ENCODE data around the gene OR52D1. TPM values are rescaled to one million over a fixed set of nuclear protein-coding genes. Genes with fewer than 3 reads are reported as not detected.

Gene OR52D1
- total RNA-seq, 1 experiment from 2014 or later: not detected

GRCh38 chr11:5504403-5504921 lies 16.0 kb downstream of the OR52D1 start:
- no peaks in the 10 kb centered on the region for H3K36me3 ChIP-seq (ENCODE audit: control insufficient read depth, insufficient read depth, low read length)
- H3K4me3 Mint-ChIP-seq (ENCODE audit: unreplicated experiment): no peak overlapping the region
- no peaks in the 10 kb centered on the region; the same call in 1 of the 2 replicates for H3K9me3 ChIP-seq
- BruUV-seq (replicated peaks): no TSS peak
- H3K9me3 Mint-ChIP-seq (ENCODE audit: unreplicated experiment): no peaks in the 10 kb centered on the region
- TF ChIP-seq, protein P1, sequence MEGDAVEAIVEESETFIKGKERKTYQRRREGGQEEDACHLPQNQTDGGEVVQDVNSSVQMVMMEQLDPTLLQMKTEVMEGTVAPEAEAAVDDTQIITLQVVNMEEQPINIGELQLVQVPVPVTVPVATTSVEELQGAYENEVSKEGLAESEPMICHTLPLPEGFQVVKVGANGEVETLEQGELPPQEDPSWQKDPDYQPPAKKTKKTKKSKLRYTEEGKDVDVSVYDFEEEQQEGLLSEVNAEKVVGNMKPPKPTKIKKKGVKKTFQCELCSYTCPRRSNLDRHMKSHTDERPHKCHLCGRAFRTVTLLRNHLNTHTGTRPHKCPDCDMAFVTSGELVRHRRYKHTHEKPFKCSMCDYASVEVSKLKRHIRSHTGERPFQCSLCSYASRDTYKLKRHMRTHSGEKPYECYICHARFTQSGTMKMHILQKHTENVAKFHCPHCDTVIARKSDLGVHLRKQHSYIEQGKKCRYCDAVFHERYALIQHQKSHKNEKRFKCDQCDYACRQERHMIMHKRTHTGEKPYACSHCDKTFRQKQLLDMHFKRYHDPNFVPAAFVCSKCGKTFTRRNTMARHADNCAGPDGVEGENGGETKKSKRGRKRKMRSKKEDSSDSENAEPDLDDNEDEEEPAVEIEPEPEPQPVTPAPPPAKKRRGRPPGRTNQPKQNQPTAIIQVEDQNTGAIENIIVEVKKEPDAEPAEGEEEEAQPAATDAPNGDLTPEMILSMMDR (IDR thresholded peaks at IDR 0.05; ENCODE audit: insufficient read depth in 1 of 2, low read depth in 1 of 2, low read length in 1 of 2, severe bottlenecking in 1 of 2, unreplicated experiment in 1 of 2): no peak
- ChIA-PET CTCF (no interaction called here), POLR2A (no interaction called here)
- no peak for DNase-seq
- no peaks in the 10 kb centered on the region for H3K36me3 Mint-ChIP-seq (ENCODE audit: insufficient read depth, unreplicated experiment)
- peaks cover 15% of the 10 kb centered on the region for H3K27me3 Mint-ChIP-seq (ENCODE audit: insufficient read depth, unreplicated experiment)
- H3K4me1 Mint-ChIP-seq (ENCODE audit: low read depth, unreplicated experiment): no peaks in the 10 kb centered on the region
- no peak overlapping the region for H3K4me3 ChIP-seq (ENCODE audit: low read depth, low read length)
- intact Hi-C loops (cut with micrococcal nuclease; ENCODE audit: unreplicated experiment): no loop called here
- no peak overlapping the region for H3K27ac Mint-ChIP-seq (ENCODE audit: unreplicated experiment)
- H3K27me3 ChIP-seq (replicated peaks; ENCODE audit: control insufficient read depth, insufficient read depth, low read length): no peaks in the 10 kb centered on the region
- no peaks in the 10 kb centered on the region for H3K4me1 ChIP-seq

DNA sequence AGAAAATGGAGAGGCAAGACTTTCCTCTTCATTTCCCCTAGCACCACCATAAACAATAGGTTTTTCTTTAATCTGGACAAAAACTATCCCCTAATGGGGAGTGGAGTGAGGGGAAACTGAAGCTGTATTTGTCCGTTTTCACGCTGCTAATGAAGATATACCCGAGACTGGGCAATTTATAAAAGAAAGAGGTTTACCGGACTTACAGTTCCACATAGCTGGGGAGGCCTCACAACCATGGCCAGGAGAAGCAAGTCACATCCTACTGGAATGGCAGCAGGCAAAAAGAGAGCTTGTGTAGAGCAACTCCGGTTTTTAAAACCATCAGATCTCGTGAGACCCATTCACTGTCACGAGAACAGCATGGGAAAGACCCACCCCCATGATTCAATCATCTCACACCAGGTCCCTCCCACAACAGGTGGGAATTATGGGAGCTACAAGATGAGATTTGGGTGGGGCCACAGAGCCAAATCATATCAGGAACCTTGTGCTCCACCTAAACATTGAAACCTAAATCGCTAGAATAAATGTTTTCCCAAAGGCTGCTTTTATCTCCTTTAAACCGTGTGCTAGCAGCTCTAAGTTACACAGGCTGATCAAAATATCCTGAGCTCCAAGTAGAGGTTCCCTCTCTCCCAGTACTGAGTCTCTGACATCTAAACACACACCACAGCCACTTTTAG lies 17.0 kb downstream of the OR52D1 start:
- no peak overlapping the region for H3K4me3 ChIP-seq (ENCODE audit: low read depth, low read length)

GRCh38 chr11:5507177-5507932 lies 18.9 kb downstream of the OR52D1 start:
- Mint-ChIP-seq H3K27me3 (ENCODE audit: insufficient read depth, unreplicated experiment) (peaks cover 15% of the 10 kb centered on the region), H3K36me3 (ENCODE audit: insufficient read depth, unreplicated experiment) (no peaks in the 10 kb centered on the region), H3K4me3 (ENCODE audit: unreplicated experiment) (no peak overlapping the region), H3K9me3 (ENCODE audit: unreplicated experiment) (no peaks in the 10 kb centered on the region), H3K4me1 (ENCODE audit: low read depth, unreplicated experiment) (no peaks in the 10 kb centered on the region), H3K27ac (ENCODE audit: unreplicated experiment) (no peak overlapping the region)
- intact Hi-C loops (cut with micrococcal nuclease; ENCODE audit: unreplicated experiment): no loop called here
- POLR2A ChIA-PET: no interaction called here
- CTCF ChIA-PET: no interaction called here
- no peak for DNase-seq
- H3K27me3 ChIP-seq (replicated peaks; ENCODE audit: control insufficient read depth, insufficient read depth, low read length): no peaks in the 10 kb centered on the region
- no peaks in the 10 kb centered on the region for H3K4me1 ChIP-seq
- BruUV-seq (replicated peaks): no TSS peak
- no peak overlapping the region for H3K4me3 ChIP-seq (ENCODE audit: low read depth, low read length)
- TF ChIP-seq, protein P1 (IDR thresholded peaks at IDR 0.05; ENCODE audit: insufficient read depth in 1 of 2, low read depth in 1 of 2, low read length in 1 of 2, severe bottlenecking in 1 of 2, unreplicated experiment in 1 of 2): no peak
- H3K9me3 ChIP-seq: no peaks in the 10 kb centered on the region; the same call in 1 of the 2 replicates
- no peaks in the 10 kb centered on the region for H3K36me3 ChIP-seq (ENCODE audit: control insufficient read depth, insufficient read depth, low read length)

More for the DNA sequence above, 17.0 kb downstream of the OR52D1 start:
- Mint-ChIP-seq H3K36me3 (ENCODE audit: insufficient read depth, unreplicated experiment) (no peaks in the 10 kb centered on the region), H3K27me3 (ENCODE audit: insufficient read depth, unreplicated experiment) (peaks cover 14% of the 10 kb centered on the region), H3K4me1 (ENCODE audit: low read depth, unreplicated experiment) (no peaks in the 10 kb centered on the region), H3K9me3 (ENCODE audit: unreplicated experiment) (no peaks in the 10 kb centered on the region), H3K4me3 (ENCODE audit: unreplicated experiment) (no peak overlapping the region), H3K27ac (ENCODE audit: unreplicated experiment) (no peak overlapping the region)
- TF ChIP-seq, protein P1 (IDR thresholded peaks at IDR 0.05; ENCODE audit: insufficient read depth in 1 of 2, low read depth in 1 of 2, low read length in 1 of 2, severe bottlenecking in 1 of 2, unreplicated experiment in 1 of 2): no peak
- POLR2A ChIA-PET: no interaction called here
- Histone ChIP-seq H3K36me3 (ENCODE audit: control insufficient read depth, insufficient read depth, low read length) (no peaks in the 10 kb centered on the region), H3K9me3 (no peaks in the 10 kb centered on the region; the same call in 1 of the 2 replicates), H3K4me1 (no peaks in the 10 kb centered on the region), H3K27me3 (replicated peaks; ENCODE audit: control insufficient read depth, insufficient read depth, low read length) (no peaks in the 10 kb centered on the region)
- CTCF ChIA-PET: no interaction called here
- no peak for DNase-seq
- intact Hi-C loops (cut with micrococcal nuclease; ENCODE audit: unreplicated experiment): no loop called here
- BruUV-seq (replicated peaks): no TSS peak
